ENCODE results near the gene MFSD1.

DNA sequence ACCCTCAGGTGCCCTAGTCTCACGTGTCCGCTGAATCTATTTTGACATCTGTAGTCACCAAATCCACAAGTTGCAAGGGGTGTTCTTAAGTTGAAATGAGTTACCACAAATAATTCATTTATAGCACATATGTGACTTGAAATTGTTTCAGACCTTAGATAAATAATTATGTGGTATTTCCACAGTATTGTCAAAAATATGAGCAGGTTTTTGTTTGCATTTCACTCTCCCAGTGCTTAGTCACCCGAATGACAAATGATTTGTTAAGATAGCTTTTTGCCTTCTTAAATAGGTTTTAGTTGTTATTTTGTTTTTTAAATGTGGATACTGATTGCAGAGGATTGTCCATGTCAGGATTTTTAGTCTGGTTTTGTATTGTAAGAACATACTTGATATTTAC lies 2.6 kb downstream of the MFSD1 start:
- TF ChIP-seq, protein P1, sequence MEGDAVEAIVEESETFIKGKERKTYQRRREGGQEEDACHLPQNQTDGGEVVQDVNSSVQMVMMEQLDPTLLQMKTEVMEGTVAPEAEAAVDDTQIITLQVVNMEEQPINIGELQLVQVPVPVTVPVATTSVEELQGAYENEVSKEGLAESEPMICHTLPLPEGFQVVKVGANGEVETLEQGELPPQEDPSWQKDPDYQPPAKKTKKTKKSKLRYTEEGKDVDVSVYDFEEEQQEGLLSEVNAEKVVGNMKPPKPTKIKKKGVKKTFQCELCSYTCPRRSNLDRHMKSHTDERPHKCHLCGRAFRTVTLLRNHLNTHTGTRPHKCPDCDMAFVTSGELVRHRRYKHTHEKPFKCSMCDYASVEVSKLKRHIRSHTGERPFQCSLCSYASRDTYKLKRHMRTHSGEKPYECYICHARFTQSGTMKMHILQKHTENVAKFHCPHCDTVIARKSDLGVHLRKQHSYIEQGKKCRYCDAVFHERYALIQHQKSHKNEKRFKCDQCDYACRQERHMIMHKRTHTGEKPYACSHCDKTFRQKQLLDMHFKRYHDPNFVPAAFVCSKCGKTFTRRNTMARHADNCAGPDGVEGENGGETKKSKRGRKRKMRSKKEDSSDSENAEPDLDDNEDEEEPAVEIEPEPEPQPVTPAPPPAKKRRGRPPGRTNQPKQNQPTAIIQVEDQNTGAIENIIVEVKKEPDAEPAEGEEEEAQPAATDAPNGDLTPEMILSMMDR (IDR thresholded peaks at IDR 0.05) = no peak
- TF ChIP-seq POLR2A (IDR thresholded peaks at IDR 0.05) (no peak), POLR2AphosphoS5 (IDR thresholded peaks at IDR 0.05) (no peak), EP300 (IDR thresholded peaks at IDR 0.05; ENCODE audit: low read depth) (no peak)

Data from transverse colon (tissue), 4 donors.